GM21737 (cell line): ENCODE data around the gene TRIM38.

Experiments used
- ATAC-seq: cut with Tn5 transposase; IDR thresholded peaks from one replicate; pipeline ENCODE4 v1.9.1; 2021; ENCODE audit warnings: mild to moderate bottlenecking, moderate library complexity; ENCODE audit not compliant: unreplicated experiment

The TRIM38 gene

DNA sequence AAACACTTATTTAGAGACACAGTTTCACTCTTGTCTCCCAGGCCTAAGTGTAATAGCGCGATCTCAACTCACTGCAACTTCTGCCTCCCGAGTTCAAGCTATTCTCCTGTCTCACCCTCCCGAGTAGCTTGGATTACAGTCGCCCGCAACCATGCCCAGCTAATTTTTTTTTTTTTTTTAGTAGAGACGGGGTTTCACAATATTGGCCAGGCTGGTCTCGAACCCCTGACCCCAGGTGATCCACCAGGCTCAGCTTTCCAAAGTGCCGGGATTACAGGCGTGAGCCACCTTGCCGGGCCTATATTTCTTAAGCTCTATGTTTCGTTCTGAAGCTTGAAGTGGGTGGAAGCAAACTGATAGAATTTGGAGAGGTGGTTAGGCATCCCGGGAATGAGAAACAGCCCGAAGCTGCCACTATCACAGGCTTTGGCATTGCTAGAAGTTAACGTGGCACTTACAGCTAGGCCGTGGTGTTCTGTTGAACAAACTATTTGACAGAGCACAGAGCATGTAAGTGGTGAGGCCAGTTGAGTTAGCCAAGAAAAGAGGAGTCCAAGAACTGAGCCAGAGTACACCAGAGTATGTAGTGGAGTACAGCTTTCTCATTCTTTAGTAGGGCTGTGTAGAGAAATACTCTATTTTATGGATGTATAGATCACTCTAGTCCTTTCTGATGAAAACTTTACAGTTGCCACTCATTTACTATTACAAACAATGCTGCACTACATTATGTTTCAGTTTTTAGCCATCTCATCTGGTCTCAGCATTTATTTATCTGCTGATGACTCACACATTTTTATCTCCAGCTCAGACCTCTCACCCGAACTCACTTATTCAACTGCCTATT lies 62.7 kb downstream of the TRIM38 start:
- ATAC-seq = no peak

- ATAC-seq = peak; percentile 41
These were observed 63.6 kb downstream of the TRIM38 start for GRCh38 chr6:26025894-26026832.

GRCh38 chr6:26026833-26027490 lies 64.4 kb downstream of the TRIM38 start:
- peak; percentile 42 for ATAC-seq

GRCh38 chr6:26027491-26028211 lies 65.0 kb downstream of the TRIM38 start:
- no peak for ATAC-seq

- ATAC-seq = no peak
These were observed 65.7 kb downstream of the TRIM38 start for GRCh38 chr6:26028212-26028745.

DNA sequence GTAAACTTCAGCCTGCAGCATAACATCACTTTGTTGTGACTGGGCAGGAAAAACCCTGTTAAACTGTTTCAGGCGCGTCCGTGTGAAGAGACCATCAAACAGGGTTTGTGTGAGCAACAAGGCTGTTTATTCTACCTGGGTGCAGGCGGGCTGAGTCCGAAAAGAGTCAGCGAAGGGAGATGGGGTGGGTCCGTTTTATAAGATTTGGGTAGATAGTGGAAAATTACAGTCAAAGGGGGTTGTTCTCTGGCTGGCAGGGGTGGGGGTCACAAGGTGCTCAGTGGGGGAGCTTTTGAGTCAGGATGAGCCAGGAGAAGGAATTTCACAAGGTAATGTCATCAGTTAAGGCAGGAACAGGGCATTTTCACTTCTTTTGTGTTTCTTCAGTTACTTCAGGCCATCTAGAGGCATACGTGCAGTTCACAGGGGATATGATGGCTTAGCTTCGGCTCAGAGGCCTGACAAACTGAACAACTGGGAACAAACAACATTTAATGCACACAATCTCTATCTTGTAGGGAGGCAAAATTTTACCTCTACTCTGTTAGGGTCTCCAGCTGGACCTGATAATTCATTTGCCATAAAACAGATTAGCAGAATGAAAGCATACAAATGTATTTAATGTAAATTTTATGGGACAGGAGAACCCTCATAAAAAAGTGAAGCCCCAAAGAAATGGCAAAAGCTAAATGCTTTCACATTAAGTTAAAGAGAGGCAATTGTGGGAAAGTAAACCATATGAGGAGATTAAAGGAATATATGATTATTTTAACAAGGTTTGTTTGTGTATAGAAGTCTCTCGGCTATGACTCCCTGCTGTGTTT lies 66.4 kb downstream of the TRIM38 start:
- no peak for ATAC-seq

- ATAC-seq = no peak
These were observed 66.9 kb downstream of the TRIM38 start for GRCh38 chr6:26029570-26029856.

DNA sequence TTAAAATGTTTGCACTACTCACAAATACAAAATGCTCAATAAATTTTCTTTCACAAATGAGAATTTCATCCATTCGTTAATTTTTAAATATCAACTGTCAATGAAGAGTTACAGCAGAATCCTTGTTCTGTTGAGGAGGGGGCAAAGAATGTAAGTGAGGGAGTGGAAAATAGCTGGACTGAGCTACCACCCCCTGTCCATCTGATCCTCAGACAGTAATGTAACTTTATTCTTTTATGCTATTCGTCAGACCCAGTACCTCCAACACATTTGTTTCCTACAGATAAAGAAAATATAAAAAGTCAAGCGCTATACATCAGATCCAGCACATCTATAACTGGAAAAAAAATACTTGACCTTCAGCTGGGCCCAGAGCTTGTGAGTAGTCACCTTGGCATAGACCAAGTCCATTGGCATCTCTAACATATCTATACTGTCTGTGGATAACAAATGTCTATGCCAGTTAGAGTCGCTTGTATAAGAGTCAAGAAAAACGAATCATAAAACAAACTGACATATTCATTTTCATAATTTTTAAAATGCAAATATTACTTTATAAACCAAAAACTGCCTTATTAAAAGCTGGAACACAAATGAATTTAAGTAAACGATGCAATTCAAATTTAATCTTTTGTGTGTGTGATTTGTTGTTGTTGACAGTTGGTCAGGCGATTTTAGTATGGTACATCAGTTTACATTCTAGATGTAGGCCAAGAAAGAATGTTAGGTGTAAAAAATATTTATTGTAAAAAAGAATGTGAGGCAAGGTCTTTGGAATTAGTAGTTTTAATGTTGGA lies 67.5 kb downstream of the TRIM38 start:
- no peak for ATAC-seq

DNA sequence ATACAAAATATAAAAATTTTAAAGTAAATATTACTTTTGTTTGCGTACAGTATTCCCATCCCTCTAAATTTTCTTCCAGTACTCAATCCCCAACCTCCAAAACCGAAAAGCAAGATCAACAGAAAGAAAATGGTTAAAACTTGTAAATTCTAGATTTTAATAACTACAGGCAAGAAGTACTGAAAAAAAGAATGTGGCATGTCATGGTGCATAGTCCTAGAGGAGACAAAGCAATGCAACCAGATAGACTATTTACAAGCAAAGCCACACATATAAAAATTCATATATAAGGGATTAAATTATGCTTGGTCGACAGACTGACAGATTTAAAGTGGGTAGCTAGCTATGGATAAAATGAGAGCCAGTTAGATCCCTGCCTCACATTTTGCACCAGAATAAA lies 68.1 kb downstream of the TRIM38 start:
- no peak for ATAC-seq

- ATAC-seq = no peak
These were observed 68.6 kb downstream of the TRIM38 start for GRCh38 chr6:26031151-26031594.

DNA sequence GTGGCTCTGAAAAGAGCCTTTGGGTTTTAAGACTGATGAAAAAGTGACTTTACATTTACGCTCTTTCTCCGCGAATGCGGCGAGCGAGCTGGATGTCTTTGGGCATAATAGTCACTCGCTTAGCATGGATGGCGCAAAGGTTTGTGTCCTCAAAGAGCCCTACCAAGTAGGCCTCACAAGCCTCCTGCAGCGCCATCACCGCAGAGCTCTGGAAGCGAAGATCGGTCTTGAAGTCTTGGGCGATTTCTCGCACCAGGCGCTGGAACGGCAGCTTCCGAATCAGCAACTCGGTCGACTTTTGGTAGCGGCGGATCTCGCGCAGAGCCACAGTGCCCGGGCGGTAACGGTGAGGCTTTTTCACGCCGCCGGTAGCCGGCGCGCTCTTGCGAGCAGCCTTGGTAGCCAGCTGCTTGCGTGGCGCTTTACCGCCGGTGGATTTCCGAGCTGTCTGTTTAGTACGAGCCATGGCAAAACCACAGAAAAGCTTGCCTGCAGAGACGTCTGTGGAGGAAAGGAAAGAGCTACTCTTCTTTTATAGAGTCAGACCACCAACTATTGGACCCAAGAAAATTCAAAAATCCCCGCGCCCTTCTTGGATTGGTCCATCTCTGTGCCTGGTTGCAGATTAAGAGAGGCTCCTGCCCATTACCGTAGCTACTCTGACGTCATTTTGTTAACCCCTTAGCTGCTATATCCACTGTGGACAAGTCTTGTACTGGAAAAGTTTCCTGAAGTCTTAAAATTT lies 69.2 kb downstream of the TRIM38 start:
- ATAC-seq = peak; percentile 43

- no peak for ATAC-seq
These were observed 69.9 kb downstream of the TRIM38 start for GRCh38 chr6:26032340-26033084.

DNA sequence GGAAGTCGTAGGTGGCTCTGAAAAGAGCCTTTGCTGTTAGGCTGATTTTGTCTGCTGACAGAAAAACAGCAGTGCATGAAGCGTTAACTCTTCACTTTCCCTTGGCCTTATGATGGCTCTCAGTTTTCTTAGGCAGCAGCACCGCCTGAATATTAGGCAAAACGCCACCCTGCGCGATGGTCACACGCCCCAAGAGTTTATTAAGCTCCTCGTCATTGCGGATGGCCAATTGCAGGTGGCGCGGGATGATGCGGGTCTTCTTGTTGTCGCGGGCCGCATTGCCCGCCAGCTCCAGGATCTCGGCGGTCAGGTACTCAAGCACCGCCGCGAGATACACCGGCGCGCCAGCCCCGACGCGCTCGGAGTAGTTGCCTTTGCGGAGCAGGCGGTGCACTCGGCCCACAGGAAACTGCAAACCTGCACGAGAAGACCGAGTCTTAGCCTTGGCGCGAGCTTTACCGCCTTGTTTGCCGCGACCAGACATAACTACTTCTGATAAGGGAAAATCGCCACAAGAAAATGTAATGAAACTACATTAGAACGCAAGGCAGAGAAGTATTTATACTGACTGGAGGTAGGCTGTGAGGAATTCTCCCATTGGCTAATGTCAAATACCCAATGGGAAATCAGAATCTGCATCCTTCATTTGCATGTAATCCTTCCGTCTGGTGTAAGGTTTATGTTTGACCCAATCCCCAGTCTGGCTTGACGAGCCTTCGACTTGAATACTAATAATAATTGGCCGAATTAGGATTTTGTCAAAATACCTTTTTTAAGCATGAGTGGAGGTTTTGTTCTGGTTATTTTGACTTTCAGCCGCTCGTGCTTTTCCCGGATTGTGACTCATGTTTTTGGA lies 70.7 kb downstream of the TRIM38 start:
- ATAC-seq = peak; percentile 47

DNA sequence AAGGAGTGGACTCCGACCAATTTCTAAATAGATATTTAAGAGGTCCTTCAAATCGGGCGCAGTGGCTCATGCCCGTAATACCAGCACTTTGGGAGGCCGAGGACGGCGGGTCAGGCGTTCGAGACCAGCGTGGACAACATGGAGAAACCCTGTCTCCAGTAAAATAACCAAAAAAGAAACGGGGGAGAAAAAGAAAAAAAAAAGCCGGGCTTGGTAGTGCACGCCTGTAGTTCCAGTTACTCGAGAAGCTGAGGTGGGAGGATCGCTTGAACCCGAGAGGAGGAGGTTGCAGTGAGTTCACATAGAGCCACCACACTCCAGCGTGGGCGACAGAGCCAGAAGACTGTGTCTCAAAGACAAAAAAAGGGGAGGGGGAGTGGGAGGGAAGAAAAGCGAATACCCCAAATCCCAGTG lies 71.3 kb downstream of the TRIM38 start:
- no peak for ATAC-seq

GRCh38 chr6:26034905-26035304 lies 72.3 kb downstream of the TRIM38 start:
- ATAC-seq = no peak
